Upper lobe of left lung (tissue), 6 donors: ENCODE results near the gene GDI1. TPM values are rescaled to one million over a fixed set of nuclear protein-coding genes. Genes with fewer than 3 reads are reported as not detected.

ENCODE experiments used
- ATAC-seq, 2 donors: fragments of 200-7000 bp; cut with Tn5 transposase; one replicate each; pipeline ENCODE4 v1.9.1; 2022; ENCODE audit warnings: mild to moderate bottlenecking in 2 of 2, moderate library complexity in 2 of 2; ENCODE audit not compliant: low FRiP score in 2 of 2
- DNase-seq, 2 donors: peaks; one replicate each; pipeline ENCODE4 v3.0.0-alpha.2; 2019 to 2020
- H3K27ac ChIP-seq, 4 donors: fragments of 200-600 bp; sonication (generic); one replicate each; pipeline ENCODE4 v1.5.1; 2016 to 2019
- H3K27me3 ChIP-seq, 4 donors: fragments of 200-600 bp; sonication (generic); one replicate each; pipeline ENCODE4 v1.5.1; 2017 to 2019
- H3K36me3 ChIP-seq, 4 donors: fragments of 200-600 bp; sonication (generic); one replicate each; pipeline ENCODE4 v1.5.1; 2016 to 2019
- H3K4me1 ChIP-seq, 4 donors: fragments of 200-600 bp; sonication (generic); one replicate each; pipeline ENCODE4 v1.5.1; 2018 to 2019
- H3K4me3 ChIP-seq, 4 donors: fragments of 200-600 bp; sonication (generic); one replicate each; pipeline ENCODE4 v1.5.1; 2017 to 2019; ENCODE audit warnings: mild to moderate bottlenecking in 2 of 4, moderate library complexity in 1 of 4
- H3K9me3 ChIP-seq, 4 donors: fragments of 200-600 bp; sonication (generic); one replicate each; pipeline ENCODE4 v1.5.1; 2018 to 2019
- CTCF ChIP-seq, 6 experiments: fragments of 450-650 bp in 4 of 6; fragments of 200-600 bp in 2 of 6; sonication (generic) in 2 of 6; IDR thresholded peaks; one replicate each; pipeline ENCODE4 v1.5.1; 2016 to 2019; ENCODE audit warnings: antibody characterized with exemption in 6 of 6
- EP300 ChIP-seq, 4 donors: sonication (generic); formaldehyde crosslinking; IDR thresholded peaks; one replicate each; pipeline ENCODE4 v1.5.1; 2017; ENCODE audit warnings: antibody characterized with exemption in 4 of 4, control low read depth in 2 of 4
- POLR2A ChIP-seq, 4 donors: fragments of 450-650 bp; IDR thresholded peaks; one replicate each; pipeline ENCODE4 v1.5.1; 2016 to 2017; ENCODE audit warnings: antibody characterized with exemption in 4 of 4, mild to moderate bottlenecking in 2 of 4
- POLR2AphosphoS5 ChIP-seq, 2 donors: sonication (generic); formaldehyde crosslinking; IDR thresholded peaks; one replicate each; pipeline ENCODE4 v1.5.1; 2017; ENCODE audit warnings: antibody characterized with exemption in 2 of 2
- WGBS, 2 donors: methylation state at CpG; one replicate each; pipeline ENCODE4 v1.1.5; 2017 to 2018; 5-methylcytosine and 5-hydroxymethylcytosine counted together
- total RNA-seq, 6 donors: library from RNA; depleted of rRNA in 4 of 6; stranded (reverse); fragments of >200 nt in 4 of 6; gene quantifications; one replicate each; pipeline versions ENCODE4 v1.1.0 to v1.2.1, GENCODE V29; 2016 to 2021
- donor health status: DM: no; HTN: no; CAD: no; lungs with moderate emphysema.
- donor health status: DM: no; HTN: yes; CAD: no; lungs with severe emphysema.

GDI1 gene
- total RNA-seq, 6 donors from 2014 or later, result 81.2 to 237 (median 96.0) TPM

DNA sequence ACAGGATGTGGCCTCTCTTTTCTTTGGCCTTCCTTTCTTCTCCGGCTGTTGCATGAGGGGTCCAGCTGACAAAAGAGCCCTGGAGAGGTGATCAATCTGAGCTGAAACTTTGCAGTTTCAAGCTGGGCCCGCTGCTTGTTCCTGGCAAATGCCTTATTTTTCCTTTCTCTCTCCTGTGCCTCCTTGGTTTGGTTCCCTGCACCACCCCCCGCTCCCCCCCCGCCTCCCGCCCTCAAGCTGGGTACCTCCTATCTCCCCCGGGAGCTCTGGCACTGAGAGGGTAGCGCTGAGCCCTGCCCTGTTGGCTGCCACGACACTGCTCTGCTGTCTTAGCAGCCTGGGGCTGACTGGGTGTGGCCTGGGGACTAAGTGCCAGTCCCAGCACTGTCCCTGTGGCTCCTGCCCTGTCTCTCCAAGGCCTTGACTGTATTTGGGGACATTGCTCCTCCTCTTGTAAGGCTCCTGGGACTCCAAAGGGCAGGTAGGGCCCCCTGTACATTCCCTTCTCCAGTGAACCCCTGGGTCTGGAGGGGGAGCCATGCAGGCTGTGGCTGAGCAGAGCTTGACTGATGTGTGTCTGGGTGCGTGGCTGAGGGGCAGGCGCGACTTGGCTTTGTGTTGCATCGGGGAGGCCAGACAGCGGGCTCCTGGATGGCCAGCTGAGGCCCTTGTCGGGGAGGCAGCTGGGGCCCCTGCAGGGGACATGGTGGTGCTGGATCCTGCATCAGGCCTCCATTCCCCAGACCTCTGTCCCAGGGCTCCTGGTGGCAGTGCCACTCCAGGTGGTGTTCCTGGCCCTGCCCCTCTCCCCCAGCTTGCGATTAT, 22.2 kb downstream of the GDI1 start:
- Histone ChIP-seq H3K27me3 (no peaks in the 10 kb centered on the region), H3K27ac (peak overlapping the region in 3 of 4 donors; percentile 49 to 74 (median 69)), H3K4me3 (peak overlapping the region; percentile 12 to 67 (median 64)), H3K4me1 (peaks cover 0 to 7% (median 4%) of the 10 kb centered on the region in 4 donors), H3K36me3 (peaks cover 0 to 13% (median 3%) of the 10 kb centered on the region in 4 donors), H3K9me3 (no peaks in the 10 kb centered on the region)
- DNase-seq (peak in 1 of 2 donors; percentile 56), ATAC-seq (peak; percentile 38 to 64)
- TF ChIP-seq POLR2A (IDR thresholded peaks at IDR 0.05), result no peak
- TF ChIP-seq CTCF (IDR thresholded peaks at IDR 0.05), result no peak
- TF ChIP-seq POLR2AphosphoS5 (IDR thresholded peaks at IDR 0.05), result no peak
- WGBS, 2 donors, result 50 to 78% methylated on average over 2 to 15 of the region's 15 CpGs

GRCh38 chrX:154459832-154460231, 22.9 kb downstream of the GDI1 start:
- Histone ChIP-seq H3K4me3 (peak overlapping the region in 1 of 4 donors; percentile 67), H3K36me3 (peaks cover 0 to 18% (median 3%) of the 10 kb centered on the region in 4 donors), H3K27ac (no peak overlapping the region), H3K9me3 (no peaks in the 10 kb centered on the region), H3K27me3 (no peaks in the 10 kb centered on the region), H3K4me1 (peaks cover 0 to 7% (median 4%) of the 10 kb centered on the region in 4 donors)
- no peak for TF ChIP-seq CTCF (IDR thresholded peaks at IDR 0.05)
- 84% methylated on average over 14 of the region's 14 CpGs; no CpG with 5 or more reads in 1 of the 2 donors for WGBS, 2 donors
- no peak for ATAC-seq
- DNase-seq, result no peak

- peaks cover 0 to 7% (median 4%) of the 10 kb centered on the region in 4 donors for H3K4me1 ChIP-seq
- DNase-seq (no peak), ATAC-seq (no peak)
- TF ChIP-seq POLR2A (IDR thresholded peaks at IDR 0.05), result no peak
- no peak for TF ChIP-seq CTCF (IDR thresholded peaks at IDR 0.05)
- TF ChIP-seq POLR2AphosphoS5 (IDR thresholded peaks at IDR 0.05), result no peak
- no peak overlapping the region for H3K4me3 ChIP-seq
- no peak overlapping the region for H3K27ac ChIP-seq
- H3K9me3 ChIP-seq, result no peaks in the 10 kb centered on the region
- WGBS, 2 donors, result 91% methylated on average over 26 of the region's 26 CpGs; no CpG with 5 or more reads in 1 of the 2 donors
- H3K27me3 ChIP-seq, result no peaks in the 10 kb centered on the region
- peaks cover 0 to 21% (median 4%) of the 10 kb centered on the region in 4 donors for H3K36me3 ChIP-seq
These were observed 23.4 kb downstream of the GDI1 start for GRCh38 chrX:154460326-154460725.

GRCh38 chrX:154462396-154462795, 25.4 kb downstream of the GDI1 start:
- peaks cover 0 to 35% (median 12%) of the 10 kb centered on the region in 4 donors for H3K36me3 ChIP-seq
- H3K9me3 ChIP-seq, result no peaks in the 10 kb centered on the region
- H3K27me3 ChIP-seq, result no peaks in the 10 kb centered on the region
- DNase-seq (no peak), ATAC-seq (no peak)
- 87 to 100% methylated on average over 3 to 8 of the region's 8 CpGs for WGBS, 2 donors
- H3K4me1 ChIP-seq, result peaks cover 0 to 7% (median 4%) of the 10 kb centered on the region in 4 donors
- H3K27ac ChIP-seq, result no peak overlapping the region
- TF ChIP-seq EP300 (IDR thresholded peaks at IDR 0.05), result no peak
- no peak overlapping the region for H3K4me3 ChIP-seq

DNA sequence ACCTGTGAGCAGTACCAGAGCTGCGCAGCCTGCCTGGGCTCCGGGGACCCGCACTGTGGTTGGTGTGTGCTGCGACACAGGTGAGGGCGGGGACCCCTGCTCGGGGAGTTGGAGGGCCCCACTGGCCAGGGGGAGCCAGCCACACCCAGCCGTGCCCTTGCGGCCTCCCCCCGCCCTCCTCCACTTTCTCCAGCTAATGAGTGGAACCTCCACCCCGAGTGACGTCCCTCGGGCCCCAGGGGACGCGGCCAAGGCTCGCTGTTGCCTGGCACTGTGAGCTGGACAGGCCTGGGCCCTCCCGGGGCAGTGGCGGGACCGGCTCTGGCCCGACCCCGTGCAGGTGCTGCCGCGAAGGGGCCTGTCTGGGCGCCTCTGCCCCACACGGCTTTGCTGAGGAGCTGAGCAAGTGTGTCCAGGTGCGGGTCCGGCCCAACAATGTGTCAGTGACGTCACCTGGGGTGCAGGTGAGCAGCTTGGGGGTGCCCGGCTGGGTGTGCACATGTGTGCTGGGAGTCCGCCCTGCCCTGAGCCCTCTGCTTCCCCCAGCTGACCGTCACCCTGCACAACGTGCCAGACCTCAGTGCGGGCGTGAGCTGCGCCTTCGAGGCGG, 26.8 kb downstream of the GDI1 start:
- WGBS, 2 donors, result 92% methylated on average over 36 of the region's 36 CpGs; no CpG with 5 or more reads in 1 of the 2 donors
- no peak for ATAC-seq
- no peaks in the 10 kb centered on the region for H3K9me3 ChIP-seq
- H3K4me1 ChIP-seq, result peaks cover 0 to 7% (median 4%) of the 10 kb centered on the region in 4 donors
- no peak overlapping the region for H3K4me3 ChIP-seq
- no peak for TF ChIP-seq EP300 (IDR thresholded peaks at IDR 0.05)
- TF ChIP-seq POLR2AphosphoS5 (IDR thresholded peaks at IDR 0.05), result no peak
- TF ChIP-seq POLR2A (IDR thresholded peaks at IDR 0.05), result no peak
- TF ChIP-seq CTCF (IDR thresholded peaks at IDR 0.05), result no peak
- DNase-seq, result peak in 1 of 2 donors; percentile 59
- H3K36me3 ChIP-seq, result peaks cover 0 to 48% (median 19%) of the 10 kb centered on the region in 4 donors
- H3K27ac ChIP-seq, result no peak overlapping the region
- no peaks in the 10 kb centered on the region for H3K27me3 ChIP-seq
